Subcutaneous preadipocyte (primary cell): Measurements from ENCODE around the gene STOML1. TPM values are rescaled to one million over a fixed set of nuclear protein-coding genes. Genes with fewer than 3 reads are reported as not detected.

Experiments
- total RNA-seq: library from RNA; depleted of rRNA; stranded (reverse); fragments of >200 nt; gene quantifications from 2 replicates; pipeline ENCODE4 v1.2.3, GENCODE V29; 2012

STOML1 gene
- total RNA-seq: 12.9 and 17.2 TPM in 2 replicates

GRCh38 chr15:73991726-73992593 is at the start of gene STOML1:
Gene STOML1, minus strand, starts transcription at chr15:73992295. Its CDS starts 72 bp downstream, at chr15:73992223.

GRCh38 chr15:73994413-73994883 is 2.4 kb upstream of the STOML1 start, which contains the start of gene PML:
Gene PML, plus strand, starts transcription at chr15:73994716. Its CDS starts 97 bp downstream, at chr15:73994813.

Other genes starting within 250 kb of the STOML1 start
- 0.59 and 0.73 TPM in 2 replicates for gene INSYN1, start 238.9 kb downstream of the STOML1 start, total RNA-seq
- gene TBC1D21, start 118.7 kb downstream of the STOML1 start, total RNA-seq: not detected in 2 replicates
- 84.8 and 93.0 TPM in 2 replicates for gene LOXL1, start 65.8 kb downstream of the STOML1 start, total RNA-seq
- 42.3 and 46.3 TPM in 2 replicates for gene PML, start 2.4 kb upstream of the STOML1 start, total RNA-seq
- not detected in 2 replicates for gene GOLGA6A, start 90.3 kb upstream of the STOML1 start, total RNA-seq
- gene ISLR2, start 138.3 kb upstream of the STOML1 start, total RNA-seq: not detected in 2 replicates
- 2.5 and 18.7 TPM in 2 replicates for gene ISLR, start 181.4 kb upstream of the STOML1 start, total RNA-seq
- not detected in 2 replicates for gene STRA6, start 210.5 kb upstream of the STOML1 start, total RNA-seq
- gene CCDC33, start 244.0 kb upstream of the STOML1 start, total RNA-seq: not detected in 2 replicates